HepG2 (cell line): ENCODE results near the gene BCAS4.

Experiments used
- ATF1 ChIP-seq: IDR thresholded peaks from 2 replicates; pipeline ENCODE4 v1.6.1; 2016; ENCODE audit warnings: mild to moderate bottlenecking, control low read depth
- CHCHD3 ChIP-seq: sonication (generic); formaldehyde crosslinking; IDR thresholded peaks from 2 replicates; pipeline ENCODE4 v1.8.0; 2022; ENCODE audit warnings: mild to moderate bottlenecking, missing genetic modification reagents, moderate library complexity
- EP300 ChIP-seq, 3 experiments: sonication (generic) in 1 of 3; formaldehyde crosslinking in 1 of 3; IDR thresholded peaks; 2 replicates each; pipeline versions ENCODE4 v1.5.1 to v1.6.1; 2011 to 2020; ENCODE audit warnings: low read depth in 2 of 3, low read length in 2 of 3, borderline replicate concordance in 1 of 3, improper control_type of control experiment in 1 of 3, mild to moderate bottlenecking in 1 of 3, missing genetic modification reagents in 1 of 3, moderate library complexity in 1 of 3
- MAZ ChIP-seq, 2 experiments: sonication (generic) in 1 of 2; formaldehyde crosslinking in 1 of 2; IDR thresholded peaks; 2 replicates each; pipeline versions ENCODE4 v1.5.0 to v1.6.1; 2012 to 2020; ENCODE audit warnings: low read depth in 2 of 2, mild to moderate bottlenecking in 2 of 2, borderline replicate concordance in 1 of 2, improper control_type of control experiment in 1 of 2, low read length in 1 of 2, missing genetic modification reagents in 1 of 2, moderate library complexity in 1 of 2
- POLR2A ChIP-seq, 2 experiments: IDR thresholded peaks; 2 replicates each; pipeline ENCODE4 v1.6.1; 2011; ENCODE audit warnings: low read depth in 2 of 2, low read length in 2 of 2, mild to moderate bottlenecking in 1 of 2, moderate library complexity in 1 of 2; ENCODE audit not compliant: insufficient read depth in 1 of 2
- SMC3 ChIP-seq: IDR thresholded peaks from 2 replicates; pipeline ENCODE4 v1.6.1; 2011; ENCODE audit warnings: low read length, improper control_type of control experiment
- ZNF180 ChIP-seq: sonication (generic); formaldehyde crosslinking; IDR thresholded peaks from 2 replicates; pipeline ENCODE4 v1.4.0; 2020; ENCODE audit warnings: low read depth, missing genetic modification reagents, borderline replicate concordance
- ZNF253 ChIP-seq: sonication (generic); formaldehyde crosslinking; IDR thresholded peaks from 2 replicates; pipeline ENCODE4 v1.8.0; 2022; ENCODE audit warnings: mild to moderate bottlenecking, missing genetic modification reagents, borderline replicate concordance
- TF ChIP-seq, protein P1 (sequence below): sonication (generic); formaldehyde crosslinking; IDR thresholded peaks from 2 replicates; pipeline ENCODE4 v1.8.1; 2023; ENCODE audit warnings: mild to moderate bottlenecking, missing genetic modification reagents, borderline replicate concordance
- TF ChIP-seq, protein P2 (sequence below): sonication (generic); formaldehyde crosslinking; IDR thresholded peaks from 2 replicates; pipeline ENCODE4 v1.5.0; 2020; ENCODE audit warnings: mild to moderate bottlenecking, missing genetic modification reagents, moderate library complexity

DNA sequence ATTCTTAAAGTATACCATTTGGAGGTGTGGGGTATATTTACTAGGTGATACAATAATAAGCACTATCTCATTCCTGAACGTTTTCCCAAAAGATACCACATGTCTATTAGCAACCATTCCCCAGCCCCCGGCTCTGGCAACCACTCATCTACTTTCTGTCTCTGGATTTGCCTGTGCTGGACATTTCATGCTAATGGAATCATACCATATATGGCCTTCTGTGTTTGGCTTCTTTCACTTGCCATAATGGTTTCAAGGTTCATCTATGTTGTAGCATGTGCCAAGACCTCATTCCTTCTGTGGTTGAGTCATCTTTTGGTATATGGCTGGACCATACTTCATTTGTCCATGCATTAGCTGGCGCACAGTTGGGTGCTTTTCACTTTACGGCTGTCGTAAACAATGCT is 39.7 kb downstream of the BCAS4 start:
- TF ChIP-seq SMC3 (no peak), CHCHD3 (CRISPR knock-in tag) (no peak), ZNF180 (no peak), ATF1 (CRISPR knock-in tag) (no peak), EP300 (IDR thresholded peaks at IDR 0.05; ENCODE audit: low read depth in 2 of 2, low read length in 2 of 2) (no peak), EP300 (CRISPR knock-in tag; IDR thresholded peaks at IDR 0.05; ENCODE audit: borderline replicate concordance) (no peak), POLR2A (IDR thresholded peaks at IDR 0.05; ENCODE audit: insufficient read depth in 1 of 2, low read depth in 2 of 2, low read length in 2 of 2) (no peak), ZNF253 (CRISPR knock-in tag) (no peak), MAZ (IDR thresholded peaks at IDR 0.05; ENCODE audit: borderline replicate concordance, low read depth, low read length) (no peak), MAZ (CRISPR knock-in tag; IDR thresholded peaks at IDR 0.05; ENCODE audit: low read depth) (no peak)
- TF ChIP-seq, protein P1, sequence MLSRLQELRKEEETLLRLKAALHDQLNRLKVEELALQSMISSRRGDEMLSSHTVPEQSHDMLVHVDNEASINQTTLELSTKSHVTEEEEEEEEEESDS (CRISPR knock-in tag) = no peak
- TF ChIP-seq, protein P2, sequence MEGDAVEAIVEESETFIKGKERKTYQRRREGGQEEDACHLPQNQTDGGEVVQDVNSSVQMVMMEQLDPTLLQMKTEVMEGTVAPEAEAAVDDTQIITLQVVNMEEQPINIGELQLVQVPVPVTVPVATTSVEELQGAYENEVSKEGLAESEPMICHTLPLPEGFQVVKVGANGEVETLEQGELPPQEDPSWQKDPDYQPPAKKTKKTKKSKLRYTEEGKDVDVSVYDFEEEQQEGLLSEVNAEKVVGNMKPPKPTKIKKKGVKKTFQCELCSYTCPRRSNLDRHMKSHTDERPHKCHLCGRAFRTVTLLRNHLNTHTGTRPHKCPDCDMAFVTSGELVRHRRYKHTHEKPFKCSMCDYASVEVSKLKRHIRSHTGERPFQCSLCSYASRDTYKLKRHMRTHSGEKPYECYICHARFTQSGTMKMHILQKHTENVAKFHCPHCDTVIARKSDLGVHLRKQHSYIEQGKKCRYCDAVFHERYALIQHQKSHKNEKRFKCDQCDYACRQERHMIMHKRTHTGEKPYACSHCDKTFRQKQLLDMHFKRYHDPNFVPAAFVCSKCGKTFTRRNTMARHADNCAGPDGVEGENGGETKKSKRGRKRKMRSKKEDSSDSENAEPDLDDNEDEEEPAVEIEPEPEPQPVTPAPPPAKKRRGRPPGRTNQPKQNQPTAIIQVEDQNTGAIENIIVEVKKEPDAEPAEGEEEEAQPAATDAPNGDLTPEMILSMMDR (CRISPR knock-in tag) = no peak
